SK-N-SH (cell line): ENCODE data around the gene SLC1A7. TPM values are rescaled to one million over a fixed set of nuclear protein-coding genes. Genes with fewer than 3 reads are reported as not detected.

ENCODE experiments used
- CTCF ChIA-PET: fragments of 300-600, 350-600 bp; formaldehyde crosslinking; extraction: SDS; loops from one replicate; lab custom pipeline; 2021; lab: Yijun Ruan, JAX
- POLR2A ChIA-PET: fragments of 350-600 bp; sonication (Branson Sonifier 250); formaldehyde crosslinking; extraction: SDS; loops from one replicate; lab custom pipeline; 2020; ENCODE audit warnings: antibody characterized with exemption, inconsistent platforms; lab: Yijun Ruan, JAX
- DNase-seq: peaks from one replicate; pipeline ENCODE4 v3.0.0; 2012
- H2AFZ ChIP-seq: fragments of 200-600 bp; sonication (generic); 2 replicates; pipeline ENCODE4 v1.8.1; 2016; ENCODE audit warnings: antibody characterized with exemption, mild to moderate bottlenecking, low read depth
- H3F3A ChIP-seq: fragments of 200-600 bp; sonication (generic); replicated peaks from 2 replicates; pipeline ENCODE3; 2016; ENCODE audit warnings: antibody characterized with exemption, mild to moderate bottlenecking; ENCODE audit not compliant: insufficient read depth
- H3K27ac ChIP-seq, 2 experiments: fragments of 200-500 bp in 1 of 2; fragments of 200-600 bp in 1 of 2; sonication (Bioruptor generic) in 1 of 2; sonication (generic), shearing (Covaris generic) in 1 of 2; 2 replicates each; pipeline versions ENCODE4 v1.5.1 to v1.6.1; 2014 to 2016; ENCODE audit warnings: low read depth in 2 of 2, inconsistent platforms in 1 of 2, low read length in 1 of 2, mild to moderate bottlenecking in 1 of 2, mixed read lengths in 1 of 2
- H3K27me3 ChIP-seq: fragments of 200-600 bp; sonication (generic), shearing (Covaris generic); 2 replicates; pipeline ENCODE4 v1.6.1; 2016; ENCODE audit warnings: mixed run types; ENCODE audit not compliant: insufficient read depth
- H3K36me3 ChIP-seq, 2 experiments: fragments of 200-500 bp in 1 of 2; fragments of 200-600 bp in 1 of 2; sonication (Bioruptor generic) in 1 of 2; sonication (generic) in 1 of 2; replicated peaks in 1 of 2; 2 replicates each; pipeline versions ENCODE3 to v1.5.1; 2014 to 2016; ENCODE audit warnings: low read length in 1 of 2, mild to moderate bottlenecking in 1 of 2; ENCODE audit not compliant: insufficient read depth in 2 of 2, control insufficient read depth in 1 of 2
- H3K4me1 ChIP-seq, 2 experiments: fragments of 200-500 bp in 1 of 2; fragments of 200-600 bp in 1 of 2; sonication (Bioruptor generic) in 1 of 2; sonication (generic), shearing (Covaris generic) in 1 of 2; 2 replicates each; pipeline versions ENCODE4 v1.5.1 to v1.6.1; 2014 to 2016; ENCODE audit warnings: low read depth in 1 of 2, low read length in 1 of 2, mixed run types in 1 of 2; ENCODE audit not compliant: insufficient read depth in 2 of 2, control insufficient read depth in 1 of 2
- H3K4me2 ChIP-seq: fragments of 200-600 bp; sonication (generic), shearing (Covaris generic); 2 replicates; pipeline ENCODE4 v1.6.1; 2017; ENCODE audit warnings: mixed run types
- H3K4me3 ChIP-seq, 2 experiments: fragments of 200-500 bp in 1 of 2; fragments of 200-600 bp in 1 of 2; sonication (Bioruptor generic) in 1 of 2; sonication (generic), shearing (Covaris generic) in 1 of 2; 2 replicates each; pipeline versions ENCODE4 v1.5.1 to v1.8.1; 2014 to 2016; ENCODE audit warnings: low read depth in 2 of 2, inconsistent platforms in 1 of 2, low read length in 1 of 2, mild to moderate bottlenecking in 1 of 2, mixed read lengths in 1 of 2, moderate library complexity in 1 of 2
- H3K79me2 ChIP-seq: fragments of 200-600 bp; sonication (generic); 2 replicates; pipeline ENCODE4 v1.8.1; 2017; ENCODE audit warnings: mild to moderate bottlenecking; ENCODE audit not compliant: insufficient read depth
- H3K9ac ChIP-seq: fragments of 200-600 bp; sonication (generic); 2 replicates; pipeline ENCODE4 v1.6.1; 2017; ENCODE audit warnings: mixed run types
- H3K9me2 ChIP-seq: fragments of 200-600 bp; sonication (generic); 2 replicates; pipeline ENCODE4 v1.6.1; 2017; ENCODE audit warnings: mixed run types
- H3K9me3 ChIP-seq: fragments of 200-600 bp; sonication (generic); 2 replicates; pipeline ENCODE4 v1.6.1; 2017; ENCODE audit warnings: mixed run types, mild to moderate bottlenecking, moderate library complexity
- H4K20me1 ChIP-seq: fragments of 200-600 bp; sonication (generic); 2 replicates; pipeline ENCODE4 v1.6.1; 2017; ENCODE audit warnings: mild to moderate bottlenecking, mixed run types; ENCODE audit not compliant: insufficient read depth
- ELF1 ChIP-seq: IDR thresholded peaks from 2 replicates; pipeline ENCODE4 v1.4.0; 2012
- EZH2phosphoT487 ChIP-seq: fragments of 200-600 bp; sonication (generic); IDR thresholded peaks from 2 replicates; pipeline ENCODE4 v1.6.1; 2017; ENCODE audit warnings: low read depth, mixed run types, mild to moderate bottlenecking, antibody characterized with exemption, moderate library complexity, borderline replicate concordance
- FOSL2 ChIP-seq: IDR thresholded peaks from 2 replicates; pipeline ENCODE4 v1.4.0; 2012; ENCODE audit warnings: low read depth, mild to moderate bottlenecking, moderate library complexity, borderline replicate concordance
- FOXJ3 ChIP-seq: sonication (generic); formaldehyde crosslinking; IDR thresholded peaks from 2 replicates; pipeline ENCODE4 v1.5.1; 2020; ENCODE audit warnings: mild to moderate bottlenecking, missing genetic modification reagents
- GATA2 ChIP-seq: sonication (generic); formaldehyde crosslinking; IDR thresholded peaks from 2 replicates; pipeline ENCODE4 v1.5.0; 2020; ENCODE audit warnings: mild to moderate bottlenecking, missing genetic modification reagents
- IRF3 ChIP-seq: fragments of 150-350 bp; IDR thresholded peaks from 2 replicates; pipeline ENCODE4 v1.6.1; 2016; ENCODE audit warnings: mild to moderate bottlenecking, low read depth, low read length
- MEF2A ChIP-seq: IDR thresholded peaks from 2 replicates; pipeline ENCODE4 v1.4.0; 2012; ENCODE audit warnings: low read depth, borderline replicate concordance
- MXI1 ChIP-seq: IDR thresholded peaks from 2 replicates; pipeline ENCODE4 v1.6.1; 2012; ENCODE audit warnings: mild to moderate bottlenecking, low read depth, low read length, improper control_type of control experiment
- NRF1 ChIP-seq: IDR thresholded peaks from 2 replicates; pipeline ENCODE4 v1.6.1; 2012; ENCODE audit warnings: low read depth, mild to moderate bottlenecking, low read length
- POLR2AphosphoS5 ChIP-seq: IDR thresholded peaks from 2 replicates; pipeline ENCODE4 v1.6.1; 2012; ENCODE audit warnings: low read depth, low read length
- RFX5 ChIP-seq: IDR thresholded peaks from 2 replicates; pipeline ENCODE4 v1.6.1; 2012; ENCODE audit warnings: mild to moderate bottlenecking, improper control_type of control experiment, low read length
- RXRA ChIP-seq: IDR thresholded peaks from 2 replicates; pipeline ENCODE4 v1.4.0; 2012; ENCODE audit warnings: low read depth, mild to moderate bottlenecking, borderline replicate concordance
- SIN3A ChIP-seq: IDR thresholded peaks from 2 replicates; pipeline ENCODE4 v1.6.1; 2012; ENCODE audit warnings: low read depth, mild to moderate bottlenecking, low read length, moderate library complexity, borderline replicate concordance
- TAF1 ChIP-seq: IDR thresholded peaks from 2 replicates; pipeline ENCODE4 v1.6.1; 2012; ENCODE audit warnings: low read depth, mild to moderate bottlenecking, low read length, moderate library complexity, borderline replicate concordance
- TEAD4 ChIP-seq: IDR thresholded peaks from 2 replicates; pipeline ENCODE4 v1.4.0; 2012; ENCODE audit warnings: mild to moderate bottlenecking, borderline replicate concordance; ENCODE audit not compliant: insufficient read depth
- USF2 ChIP-seq: fragments of 150-350 bp; IDR thresholded peaks from 2 replicates; pipeline ENCODE4 v1.6.1; 2017; ENCODE audit warnings: antibody characterized with exemption, low read length, low read depth, borderline replicate concordance
- YY1 ChIP-seq: IDR thresholded peaks from 2 replicates; pipeline ENCODE4 v1.4.0; 2012; ENCODE audit warnings: low read depth, mild to moderate bottlenecking
- WGBS: methylation state at CpG from one replicate; pipeline ENCODE4 v1.1.6; 2017; ENCODE audit warnings: low lambda C conversion rate; 5-methylcytosine and 5-hydroxymethylcytosine counted together
- polyA plus RNA-seq, 3 experiments: library from polyadenylated mRNA; depleted of rRNA; stranded (reverse); fragments of >200 nt; gene quantifications; 2 replicates each; pipeline ENCODE4 v1.2.3, GENCODE V29; 2012
- TF ChIP-seq, protein P1 (sequence below): IDR thresholded peaks from 2 replicates; pipeline ENCODE4; 2012
- TF ChIP-seq, protein P2 (sequence below): IDR thresholded peaks from 2 replicates; pipeline ENCODE4 v1.6.1; 2012; ENCODE audit warnings: mild to moderate bottlenecking, low read depth, low read length, moderate library complexity

Gene SLC1A7
- polyA plus RNA-seq, 1 of the 3 experiments (the other 2 are of a cell fraction), result not detected

DNA sequence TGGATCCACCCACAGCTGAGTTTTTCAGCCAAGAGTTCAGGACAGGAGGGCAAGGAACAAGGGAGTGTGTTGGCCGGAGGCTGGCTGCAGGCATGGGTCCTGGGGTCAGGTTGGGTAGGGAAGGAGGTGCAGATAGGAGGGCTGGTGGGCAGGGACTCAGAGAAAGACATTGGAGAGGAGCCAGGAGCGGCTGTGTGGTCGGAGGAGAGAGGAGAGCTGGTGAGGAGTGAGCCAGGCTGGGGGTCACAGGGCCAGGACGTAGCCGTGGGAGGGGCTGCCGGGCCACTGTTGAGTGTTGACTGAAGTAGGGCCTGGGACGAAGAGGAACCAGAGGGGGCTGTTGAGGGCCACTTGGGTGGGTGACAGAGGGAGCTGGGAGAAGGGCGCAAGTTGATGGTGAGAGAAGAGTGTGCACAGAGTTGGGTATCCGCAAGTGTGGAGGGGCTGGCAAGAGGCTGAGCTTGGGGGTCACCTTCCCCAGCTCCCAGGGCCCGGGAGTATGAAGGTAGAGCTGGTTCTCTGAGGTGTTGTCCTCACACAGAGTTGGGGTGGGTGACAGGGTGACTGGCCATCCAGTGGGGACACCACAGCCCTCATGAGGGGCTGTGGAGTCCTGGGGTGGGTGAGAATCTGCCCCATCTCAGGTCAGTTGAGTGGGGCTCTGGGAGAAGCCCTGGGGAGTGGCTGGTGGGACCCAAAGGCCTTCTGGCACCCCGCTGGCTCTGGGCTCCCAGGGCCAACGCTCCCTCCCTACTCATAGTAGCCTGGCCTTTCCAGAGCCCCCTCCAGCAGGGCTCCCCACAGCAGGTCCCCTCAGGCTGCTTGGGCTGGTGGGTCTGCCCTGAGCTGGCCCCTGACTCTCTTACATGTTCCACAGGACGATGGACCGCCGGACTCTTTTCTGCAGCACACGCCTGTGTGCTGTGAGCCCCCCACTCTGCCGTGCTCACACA lies 58.5 kb downstream of the SLC1A7 start:
- no peak overlapping the region for H3K9ac ChIP-seq
- no peak overlapping the region for H3K27ac ChIP-seq
- TF ChIP-seq IRF3 (no peak), YY1 (no peak), FOSL2 (no peak), RFX5 (no peak), EZH2phosphoT487 (no peak), MEF2A (no peak), POLR2AphosphoS5 (no peak), ELF1 (no peak), SIN3A (no peak), FOXJ3 (CRISPR knock-in tag) (no peak), GATA2 (CRISPR knock-in tag) (no peak), MXI1 (no peak), RXRA (no peak), TEAD4 (no peak), TAF1 (no peak), NRF1 (no peak), USF2 (no peak)
- TF ChIP-seq, protein P1, sequence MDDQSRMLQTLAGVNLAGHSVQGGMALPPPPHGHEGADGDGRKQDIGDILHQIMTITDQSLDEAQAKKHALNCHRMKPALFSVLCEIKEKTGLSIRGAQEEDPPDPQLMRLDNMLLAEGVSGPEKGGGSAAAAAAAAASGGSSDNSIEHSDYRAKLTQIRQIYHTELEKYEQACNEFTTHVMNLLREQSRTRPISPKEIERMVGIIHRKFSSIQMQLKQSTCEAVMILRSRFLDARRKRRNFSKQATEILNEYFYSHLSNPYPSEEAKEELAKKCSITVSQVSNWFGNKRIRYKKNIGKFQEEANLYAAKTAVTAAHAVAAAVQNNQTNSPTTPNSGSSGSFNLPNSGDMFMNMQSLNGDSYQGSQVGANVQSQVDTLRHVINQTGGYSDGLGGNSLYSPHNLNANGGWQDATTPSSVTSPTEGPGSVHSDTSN, result no peak
- TF ChIP-seq, protein P2, sequence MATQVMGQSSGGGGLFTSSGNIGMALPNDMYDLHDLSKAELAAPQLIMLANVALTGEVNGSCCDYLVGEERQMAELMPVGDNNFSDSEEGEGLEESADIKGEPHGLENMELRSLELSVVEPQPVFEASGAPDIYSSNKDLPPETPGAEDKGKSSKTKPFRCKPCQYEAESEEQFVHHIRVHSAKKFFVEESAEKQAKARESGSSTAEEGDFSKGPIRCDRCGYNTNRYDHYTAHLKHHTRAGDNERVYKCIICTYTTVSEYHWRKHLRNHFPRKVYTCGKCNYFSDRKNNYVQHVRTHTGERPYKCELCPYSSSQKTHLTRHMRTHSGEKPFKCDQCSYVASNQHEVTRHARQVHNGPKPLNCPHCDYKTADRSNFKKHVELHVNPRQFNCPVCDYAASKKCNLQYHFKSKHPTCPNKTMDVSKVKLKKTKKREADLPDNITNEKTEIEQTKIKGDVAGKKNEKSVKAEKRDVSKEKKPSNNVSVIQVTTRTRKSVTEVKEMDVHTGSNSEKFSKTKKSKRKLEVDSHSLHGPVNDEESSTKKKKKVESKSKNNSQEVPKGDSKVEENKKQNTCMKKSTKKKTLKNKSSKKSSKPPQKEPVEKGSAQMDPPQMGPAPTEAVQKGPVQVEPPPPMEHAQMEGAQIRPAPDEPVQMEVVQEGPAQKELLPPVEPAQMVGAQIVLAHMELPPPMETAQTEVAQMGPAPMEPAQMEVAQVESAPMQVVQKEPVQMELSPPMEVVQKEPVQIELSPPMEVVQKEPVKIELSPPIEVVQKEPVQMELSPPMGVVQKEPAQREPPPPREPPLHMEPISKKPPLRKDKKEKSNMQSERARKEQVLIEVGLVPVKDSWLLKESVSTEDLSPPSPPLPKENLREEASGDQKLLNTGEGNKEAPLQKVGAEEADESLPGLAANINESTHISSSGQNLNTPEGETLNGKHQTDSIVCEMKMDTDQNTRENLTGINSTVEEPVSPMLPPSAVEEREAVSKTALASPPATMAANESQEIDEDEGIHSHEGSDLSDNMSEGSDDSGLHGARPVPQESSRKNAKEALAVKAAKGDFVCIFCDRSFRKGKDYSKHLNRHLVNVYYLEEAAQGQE, result no peak
- H3K79me2 ChIP-seq, result no peaks in the 10 kb centered on the region
- H3K4me2 ChIP-seq, result no peak overlapping the region
- H3F3A ChIP-seq, result no peaks in the 10 kb centered on the region
- H2AFZ ChIP-seq, result no peak overlapping the region
- no peaks in the 10 kb centered on the region for H4K20me1 ChIP-seq
- ChIA-PET POLR2A (no interaction called here), CTCF (interaction anchor here (1.2 to 1.4 kb wide), 4 partner anchors 13 to 179 kb away, joined by 3 to 4 read pairs (median 4); no protein-coding TSS in a partner anchor)
- H3K4me3 ChIP-seq, result no peak overlapping the region
- H3K27me3 ChIP-seq, result no peaks in the 10 kb centered on the region
- H3K9me2 ChIP-seq, result no peaks in the 10 kb centered on the region
- DNase-seq, result no peak
- peaks cover 0 to 35% of the 10 kb centered on the region in 2 experiments; a peak in 1 of 4 replicates for H3K4me1 ChIP-seq
- 90% methylated on average over 9 of the region's 17 CpGs for WGBS
- no peaks in the 10 kb centered on the region for H3K9me3 ChIP-seq
- no peaks in the 10 kb centered on the region for H3K36me3 ChIP-seq
